GM12865 (cell line): ENCODE data around the gene RTN4.

Experiments
- DNase-seq: peaks from one replicate; pipeline ENCODE4 v3.0.0; 2010; ENCODE audit warnings: low read depth
- H3K4me3 ChIP-seq: 2 replicates; pipeline ENCODE4 v1.5.1; 2011; ENCODE audit warnings: mild to moderate bottlenecking, low read depth, low read length, control low read depth
- CTCF ChIP-seq: IDR thresholded peaks from 2 replicates; pipeline ENCODE4 v1.5.1; 2011; ENCODE audit warnings: low read length, control low read depth, low read depth, inconsistent platforms; ENCODE audit not compliant: insufficient read depth; ENCODE audit errors: missing control alignments

Gene RTN4

GRCh38 chr2:55010149-55010591, 40.1 kb downstream of the RTN4 start:
- TF ChIP-seq CTCF = no peak
- H3K4me3 ChIP-seq = peak overlapping the region; percentile 42
- peak; percentile 69 for DNase-seq

GRCh38 chr2:55009277-55010060, 40.8 kb downstream of the RTN4 start:
- peak overlapping the region; percentile 42 for H3K4me3 ChIP-seq
- no peak for DNase-seq
- TF ChIP-seq CTCF = no peak

GRCh38 chr2:55006306-55006705, 43.9 kb downstream of the RTN4 start:
- no peak overlapping the region for H3K4me3 ChIP-seq
- no peak for DNase-seq
- no peak for TF ChIP-seq CTCF

- no peak for TF ChIP-seq CTCF
- DNase-seq = no peak
These were observed 46.3 kb downstream of the RTN4 start for GRCh38 chr2:55003706-55004639.

GRCh38 chr2:55001716-55002115, 48.5 kb downstream of the RTN4 start:
- no peak for DNase-seq
- no peak overlapping the region for H3K4me3 ChIP-seq
- no peak for TF ChIP-seq CTCF

More at GRCh38 chr2:55003706-55004639, 46.3 kb downstream of the RTN4 start:
- no peak overlapping the region for H3K4me3 ChIP-seq

GRCh38 chr2:55000341-55000740, 49.9 kb downstream of the RTN4 start:
- DNase-seq = no peak
- TF ChIP-seq CTCF = no peak
- no peak overlapping the region for H3K4me3 ChIP-seq
